Medulla oblongata (tissue), 1 donor: ENCODE results near the gene CADM2.
A peak's percentile ranks its signal among the peaks of the same experiment; 100 is the strongest.

ENCODE experiments used
- DNase-seq: peaks from one replicate; pipeline ENCODE4 v3.0.0-alpha.2; 2015; ENCODE audit errors: extremely low spot score

CADM2 gene

DNA sequence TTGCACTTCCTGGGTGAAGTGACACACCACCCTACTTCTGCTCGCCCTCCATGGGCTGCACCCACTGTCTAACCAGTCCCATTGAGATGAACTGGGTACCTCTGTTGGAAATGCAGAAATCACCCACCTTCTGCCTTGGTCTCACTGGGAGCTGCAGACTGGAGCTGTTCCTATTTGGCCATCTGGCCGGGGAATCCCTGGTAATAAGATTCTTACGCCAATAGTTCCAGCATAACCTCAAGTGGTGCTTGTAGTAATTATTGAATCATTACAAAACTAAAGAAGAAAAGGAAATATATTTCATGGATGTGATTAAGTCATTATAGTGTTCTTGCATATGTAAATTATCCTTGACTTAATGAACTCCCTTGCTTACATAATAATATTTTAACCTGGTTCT, 841.9 kb downstream of the CADM2 start:
- no peak for DNase-seq

DNA sequence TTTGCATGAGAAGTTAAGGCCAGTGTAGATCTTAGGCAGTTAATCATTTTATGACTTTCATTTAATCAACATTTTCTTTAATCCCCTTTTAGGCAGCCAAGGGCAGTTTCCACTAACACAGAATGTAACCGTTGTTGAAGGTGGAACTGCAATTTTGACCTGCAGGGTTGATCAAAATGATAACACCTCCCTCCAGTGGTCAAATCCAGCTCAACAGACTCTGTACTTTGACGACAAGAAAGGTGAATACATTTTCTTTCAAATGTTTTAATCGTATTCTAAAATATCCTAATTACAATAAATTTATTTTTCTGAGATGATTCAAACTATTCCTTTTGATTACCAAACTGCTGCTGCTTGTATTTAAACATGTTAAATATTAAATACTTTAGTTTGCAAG, 843.2 kb downstream of the CADM2 start:
- DNase-seq = peak; percentile 10

DNA sequence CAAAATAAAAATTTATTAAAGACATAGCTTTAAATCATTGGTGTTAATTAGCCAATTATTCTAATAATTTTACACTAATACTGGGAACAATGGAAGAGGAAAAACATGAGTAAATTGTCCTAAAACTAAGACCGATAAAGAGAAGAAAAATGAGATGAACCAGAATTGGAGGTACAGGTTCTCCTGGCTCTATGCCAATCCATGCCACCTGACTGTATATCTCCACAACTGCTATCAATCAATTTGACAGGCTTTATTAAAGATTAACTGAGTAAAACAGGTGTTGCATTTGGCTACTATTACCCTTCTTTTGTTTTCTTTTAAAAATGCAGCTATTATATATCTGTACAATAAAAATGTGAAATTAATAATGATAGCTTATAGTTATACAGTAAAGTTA, 850.0 kb downstream of the CADM2 start:
- DNase-seq = no peak

DNA sequence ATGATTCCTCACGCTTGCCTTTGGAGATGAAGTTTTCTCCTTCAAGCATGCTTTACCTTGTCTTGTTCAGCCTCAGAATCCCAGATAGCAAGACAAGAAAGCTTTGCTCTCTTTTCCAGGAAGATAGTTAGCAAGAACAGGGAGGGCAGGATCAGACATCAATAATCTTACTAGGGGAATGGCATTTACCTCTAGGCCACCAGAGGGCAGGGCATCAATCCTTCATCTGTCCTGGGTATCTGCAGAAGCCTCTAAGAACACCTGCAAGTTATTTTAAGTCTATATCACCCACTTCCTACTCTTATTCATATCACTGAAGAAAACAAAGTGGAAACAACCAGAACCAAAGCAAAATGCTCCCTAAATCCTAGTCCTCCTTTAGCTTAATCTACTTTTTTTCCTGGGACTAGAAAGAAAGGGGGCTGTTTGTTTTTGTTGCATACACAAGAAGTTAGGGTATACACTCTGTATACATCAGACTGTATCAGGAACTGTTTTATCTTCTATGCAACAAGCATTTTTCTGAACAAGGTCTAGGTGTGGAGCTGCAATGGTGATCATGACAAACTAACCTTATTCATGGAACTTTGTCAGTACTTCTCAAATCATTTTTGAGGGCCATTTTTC, 862.5 kb downstream of the CADM2 start:
- peak; percentile 27 for DNase-seq

DNA sequence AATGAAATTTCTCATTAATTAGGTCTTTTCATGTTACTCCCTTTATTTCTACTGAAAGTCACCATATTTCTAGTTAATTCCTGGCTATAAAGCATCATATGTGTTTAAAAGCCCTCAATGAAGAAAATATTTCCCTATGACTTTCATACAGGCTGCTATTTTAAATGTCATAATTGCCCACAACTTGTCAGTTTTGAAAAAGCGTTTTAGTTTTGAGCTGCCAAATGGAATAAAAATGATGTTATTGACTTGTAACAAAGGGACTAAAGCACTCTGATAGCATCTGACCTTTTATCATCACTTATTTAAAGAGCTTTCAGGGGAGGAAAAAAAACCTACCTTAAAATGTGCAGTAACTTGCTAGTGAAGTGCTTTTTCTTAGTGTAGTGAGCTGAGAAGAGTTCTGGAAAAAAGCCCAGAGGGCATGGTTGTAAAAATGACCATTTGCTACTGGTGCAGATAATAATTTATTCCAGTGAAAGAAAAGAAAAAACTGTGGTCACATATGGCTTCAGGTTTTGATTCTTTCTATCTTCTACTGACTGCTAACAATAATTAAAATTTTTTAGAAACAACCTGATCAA, 877.2 kb downstream of the CADM2 start:
- DNase-seq = no peak

DNA sequence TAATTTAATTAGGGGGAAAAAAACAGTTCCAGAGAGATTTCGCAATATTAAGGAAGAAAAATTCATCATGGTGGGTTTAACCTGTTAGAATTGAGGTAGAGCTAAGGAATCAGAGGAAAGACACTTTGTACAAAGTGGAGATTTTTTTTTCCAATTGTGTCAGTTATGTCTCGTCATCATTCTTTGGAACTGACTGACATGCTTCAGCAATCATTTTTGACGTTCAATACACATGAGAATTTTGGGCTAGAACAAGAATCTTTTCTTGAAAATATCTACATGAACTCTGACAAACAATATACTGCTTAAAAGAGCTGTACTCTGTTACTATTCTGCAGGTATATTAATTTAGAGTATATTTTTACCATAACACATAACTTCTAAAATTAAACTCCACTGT, 878.6 kb downstream of the CADM2 start:
- DNase-seq = no peak

DNA sequence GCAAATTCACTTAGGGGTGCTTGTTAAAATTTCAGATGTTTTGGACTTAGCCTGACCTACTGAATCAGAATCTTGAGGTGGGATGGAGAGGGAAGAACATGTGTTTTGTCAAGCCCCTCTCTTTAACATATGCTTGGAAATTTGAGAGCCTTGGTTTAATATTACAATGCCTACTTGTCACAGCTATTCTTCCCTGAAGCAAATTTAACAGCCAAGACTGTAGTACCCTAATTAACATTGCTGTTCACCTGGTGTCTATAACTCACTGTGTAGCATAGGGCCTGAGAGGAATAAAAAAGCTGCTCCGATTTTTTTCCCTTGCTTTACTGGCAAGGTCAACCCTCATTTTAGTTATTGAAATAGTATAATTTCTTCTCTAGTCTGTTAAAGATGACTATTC, 880.1 kb downstream of the CADM2 start:
- DNase-seq = no peak

DNA sequence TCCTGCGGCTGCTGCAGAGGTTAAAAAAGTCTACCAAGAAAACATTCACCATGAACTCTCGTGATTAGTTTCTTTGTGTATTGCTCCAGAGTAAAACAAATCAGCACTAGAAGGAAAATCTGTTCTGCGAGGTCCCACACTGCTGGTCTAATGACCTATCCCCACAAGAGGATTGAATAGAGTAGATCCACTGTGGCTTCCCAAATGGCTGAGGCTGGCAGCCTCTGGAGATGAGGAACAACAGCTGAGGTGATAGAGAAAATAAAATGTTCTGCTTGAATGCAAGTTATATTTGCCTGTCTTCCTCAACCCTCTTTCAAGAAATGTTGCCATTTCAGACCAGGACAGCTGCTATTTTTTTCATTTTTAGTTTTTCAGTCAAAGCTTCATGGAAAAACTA, 883.3 kb downstream of the CADM2 start:
- no peak for DNase-seq

DNA sequence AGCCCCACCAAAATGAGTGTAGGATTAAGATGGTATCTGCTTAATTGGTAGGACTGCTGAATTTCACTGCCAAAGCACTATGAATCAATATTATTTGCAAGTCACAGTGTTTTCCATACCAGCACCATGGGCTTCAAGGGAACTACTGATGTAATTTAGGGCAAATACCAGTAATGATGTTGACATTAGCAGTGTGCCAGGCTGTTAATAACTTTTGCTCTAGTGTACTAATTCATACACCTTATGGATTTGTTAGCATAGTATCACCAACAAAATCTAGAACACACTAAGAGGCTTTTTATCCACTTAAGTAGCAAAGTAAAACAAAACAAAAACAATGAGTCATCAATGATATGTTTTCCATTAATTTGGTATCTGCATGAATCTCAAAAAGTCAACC, 888.2 kb downstream of the CADM2 start:
- DNase-seq = no peak

DNA sequence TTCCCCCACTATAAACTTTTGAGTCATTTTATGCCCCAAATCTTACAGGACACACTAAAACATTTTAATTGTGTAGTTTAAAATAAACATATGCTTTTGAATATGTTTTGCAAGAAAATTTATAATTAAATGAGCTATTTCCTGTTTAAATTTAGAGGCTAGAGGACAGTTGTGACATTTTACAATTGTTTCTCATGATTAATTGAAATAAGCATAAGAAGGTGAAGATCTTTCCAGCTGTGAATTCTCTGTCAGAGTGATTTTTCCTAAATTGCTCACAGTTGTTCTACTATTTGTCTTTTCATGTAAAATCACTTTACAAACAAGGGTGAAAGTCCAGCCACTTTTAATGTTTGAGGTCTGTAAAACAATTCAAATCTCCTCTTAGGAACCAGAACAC, 892.3 kb downstream of the CADM2 start:
- no peak for DNase-seq

DNA sequence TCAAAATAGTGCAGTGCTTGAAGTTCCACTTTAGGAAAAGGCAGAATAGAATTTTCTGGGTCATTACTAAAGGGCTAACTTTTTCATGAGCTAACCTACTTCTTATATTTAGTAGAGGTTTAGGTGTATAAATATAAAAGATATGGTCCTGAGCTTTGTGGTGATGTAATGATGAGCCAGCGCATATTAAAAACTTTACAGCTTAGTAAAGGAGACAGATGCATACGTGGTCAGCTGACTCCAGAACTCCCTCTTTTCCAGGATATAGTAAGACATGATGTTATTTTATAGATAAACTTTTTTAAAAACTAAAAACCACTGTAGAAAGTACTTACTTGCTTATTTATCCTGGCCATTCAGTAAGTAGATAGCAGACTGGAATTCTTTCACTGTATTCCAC, 895.0 kb downstream of the CADM2 start:
- DNase-seq = no peak

DNA sequence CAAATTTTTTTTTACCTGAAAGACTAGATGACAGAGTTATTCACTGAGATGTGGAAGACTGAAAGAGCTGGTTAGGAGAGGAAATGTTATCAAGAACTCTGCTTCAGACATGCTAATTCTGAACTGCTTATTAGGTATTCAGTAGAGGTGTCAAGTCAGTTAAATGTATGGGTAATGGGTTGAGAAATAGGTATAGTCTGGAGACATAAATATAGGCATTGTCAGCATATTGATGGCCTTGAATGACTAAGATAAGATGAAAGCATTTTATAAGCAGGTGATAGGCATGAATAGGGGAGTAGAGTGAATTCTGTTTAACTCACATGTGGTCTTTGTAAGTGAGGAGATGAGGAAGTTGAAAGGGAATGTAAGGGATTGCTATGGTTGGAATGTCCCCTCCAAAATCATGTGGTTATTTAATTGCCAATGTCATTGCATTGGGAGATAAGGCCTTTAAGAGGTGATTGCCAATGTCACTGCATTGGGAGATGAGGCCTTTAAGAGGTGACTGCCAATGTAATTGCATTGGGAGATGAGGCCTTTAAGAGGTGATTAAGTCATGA, 904.2 kb downstream of the CADM2 start:
- no peak for DNase-seq

DNA sequence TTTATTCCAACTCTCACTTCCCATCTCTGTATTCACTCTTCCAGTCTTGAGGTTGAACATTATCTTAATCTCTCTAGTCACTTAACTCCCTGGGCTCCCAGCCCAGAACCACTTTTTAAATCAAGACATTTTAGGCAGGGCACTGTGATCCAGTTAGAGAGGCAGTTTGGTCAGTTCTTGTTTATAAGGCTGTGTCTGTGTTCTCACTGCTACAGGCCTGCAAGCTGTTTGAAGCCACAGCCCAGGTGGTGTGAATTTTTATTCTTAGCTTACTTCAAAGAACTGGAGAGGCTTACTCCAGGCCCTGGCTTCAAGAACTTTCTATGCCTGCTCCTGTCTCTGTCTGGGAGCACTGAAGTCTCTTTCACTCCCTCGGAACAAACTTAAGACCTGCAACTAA, 906.1 kb downstream of the CADM2 start:
- no peak for DNase-seq

DNA sequence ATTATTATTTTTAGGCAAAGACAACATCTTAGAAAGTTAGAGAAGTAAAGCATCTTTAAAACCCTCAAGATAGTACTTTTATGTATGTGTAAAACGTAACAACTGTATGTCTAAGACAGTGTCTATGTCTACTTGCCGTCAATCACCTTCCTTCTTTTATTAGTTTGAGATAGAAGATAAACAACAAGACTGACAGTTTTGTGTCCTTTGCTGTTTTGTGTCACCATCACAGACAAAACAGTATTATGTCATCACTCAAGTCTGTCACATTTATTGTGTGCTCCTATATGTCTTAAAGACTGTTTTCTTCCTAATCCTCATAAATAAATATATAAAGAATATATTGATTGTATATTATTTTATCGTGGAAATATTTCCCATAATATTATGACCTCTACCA, 908.3 kb downstream of the CADM2 start:
- no peak for DNase-seq

DNA sequence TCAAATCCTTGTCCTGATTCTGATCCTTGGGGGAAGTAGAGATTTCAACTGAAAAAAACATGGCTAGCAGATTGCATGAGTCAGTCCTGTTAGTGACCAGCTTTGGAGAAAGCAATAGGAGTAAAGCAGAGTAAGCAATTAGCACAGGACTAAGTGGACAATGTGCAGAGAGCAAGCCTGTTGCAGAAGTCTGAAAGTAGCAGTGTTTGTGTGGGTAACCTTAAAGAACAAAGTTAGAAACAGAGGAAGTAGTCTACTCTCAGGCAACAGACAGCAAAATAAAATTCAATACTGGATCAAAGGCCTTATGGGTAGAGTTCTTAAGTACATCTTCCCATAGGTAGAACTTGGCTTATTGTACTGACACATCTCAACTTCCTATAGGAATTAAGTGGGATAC, 916.8 kb downstream of the CADM2 start:
- DNase-seq = no peak

DNA sequence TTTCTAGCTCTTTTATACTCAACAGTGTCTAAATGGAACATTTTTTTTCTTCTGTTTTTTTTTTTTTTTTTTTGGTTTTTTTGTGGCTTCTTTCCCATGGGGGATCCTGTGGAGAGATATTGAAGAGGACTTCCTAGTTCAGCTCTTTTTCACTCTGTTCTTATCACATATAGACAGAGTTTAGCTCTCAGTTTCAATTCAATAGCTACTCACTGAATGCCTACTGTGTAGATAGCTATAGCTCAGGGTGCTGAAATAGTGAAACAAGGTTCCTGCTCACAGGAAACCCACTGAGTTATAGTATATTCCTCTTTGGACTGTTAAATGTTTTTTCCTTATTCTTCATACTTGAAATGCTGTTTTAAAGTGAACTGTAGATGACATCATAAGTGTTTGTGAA, 918.8 kb downstream of the CADM2 start:
- DNase-seq = no peak

DNA sequence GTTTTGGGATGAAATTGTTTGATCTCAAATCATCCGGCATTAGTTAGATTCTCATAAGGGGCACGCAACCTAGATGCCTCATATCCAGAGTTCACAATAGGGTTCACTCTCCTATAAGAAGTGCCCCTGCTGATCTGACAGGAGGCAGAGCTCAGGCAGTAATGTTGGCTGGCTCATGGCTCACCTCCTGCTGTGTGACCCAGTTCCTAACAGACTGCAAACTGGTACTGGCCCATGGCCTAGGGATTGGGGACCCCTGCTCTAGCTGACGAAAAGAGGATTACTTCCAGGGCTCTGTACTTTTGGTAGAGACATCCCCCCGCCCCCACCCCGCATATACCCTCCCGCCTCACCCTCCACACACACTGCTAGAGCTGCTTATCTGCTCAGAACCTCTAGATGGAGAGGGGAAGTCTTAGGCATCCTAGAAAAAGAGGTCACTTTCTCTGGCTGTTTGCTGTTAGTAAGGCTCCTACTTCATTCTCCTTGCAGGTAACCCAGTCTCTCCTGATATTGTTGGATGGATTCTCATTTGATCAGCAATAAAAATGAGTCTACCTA, 923.1 kb downstream of the CADM2 start:
- DNase-seq = no peak

DNA sequence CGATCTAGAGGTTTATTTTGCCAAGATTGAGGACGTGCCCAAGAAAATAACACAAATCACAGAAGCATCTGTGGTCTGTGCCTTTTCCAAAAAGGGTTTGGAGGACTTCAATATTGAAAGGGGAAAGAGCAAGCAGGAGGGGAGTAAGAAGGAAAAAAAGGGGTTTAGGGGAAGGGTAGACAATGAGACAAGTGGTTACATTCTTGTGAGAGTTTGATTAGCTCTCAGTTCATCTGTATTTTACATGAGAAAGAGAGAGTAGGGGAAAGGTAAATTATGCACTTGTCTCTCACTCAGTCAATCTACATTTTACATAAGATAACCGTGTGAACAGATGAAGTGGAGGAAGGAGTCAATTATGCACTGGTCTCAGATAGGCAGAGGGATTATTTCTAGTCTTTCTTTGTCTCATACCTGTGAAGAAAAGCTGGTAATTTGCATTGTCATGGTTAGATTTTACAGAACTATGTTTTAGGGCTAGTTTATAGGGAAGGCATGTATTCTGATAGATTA, 931.3 kb downstream of the CADM2 start:
- no peak for DNase-seq

DNA sequence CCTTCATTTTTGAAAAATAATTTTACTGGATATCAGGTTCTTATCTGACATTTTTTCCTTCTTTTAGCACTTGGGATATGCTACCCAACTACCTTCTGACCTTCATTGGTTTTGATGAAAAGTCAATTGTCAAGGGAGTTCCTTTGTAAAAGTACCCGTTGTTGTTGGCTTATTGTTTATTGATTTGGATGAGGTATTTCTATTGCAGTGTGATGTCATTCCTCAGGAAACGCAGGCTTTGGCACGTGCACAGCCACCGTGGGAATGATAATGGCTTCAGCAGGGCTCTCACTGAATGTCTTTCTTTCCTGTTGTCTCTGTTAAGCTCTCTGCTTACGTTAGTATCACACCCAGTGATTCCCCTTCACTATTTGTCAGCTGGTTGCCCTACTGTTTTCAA, 944.6 kb downstream of the CADM2 start:
- DNase-seq = no peak

DNA sequence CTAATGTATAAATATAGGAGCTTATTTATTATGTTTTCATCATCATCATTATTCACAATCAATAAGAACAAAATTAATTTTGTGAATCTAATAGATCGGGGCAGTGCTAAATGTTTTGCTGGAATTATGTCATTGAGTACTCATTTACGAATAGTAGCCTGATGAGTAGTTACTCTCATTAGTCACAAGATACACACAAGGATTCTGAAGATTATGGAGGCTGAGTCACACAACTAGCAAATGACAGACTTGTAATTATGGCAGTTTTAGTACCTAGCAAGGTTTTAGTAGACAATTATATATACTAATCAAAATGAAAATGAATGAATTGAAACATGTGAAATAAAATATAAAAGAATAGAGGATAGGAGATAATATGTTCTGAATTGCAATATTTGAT, 954.2 kb downstream of the CADM2 start:
- DNase-seq = no peak

DNA sequence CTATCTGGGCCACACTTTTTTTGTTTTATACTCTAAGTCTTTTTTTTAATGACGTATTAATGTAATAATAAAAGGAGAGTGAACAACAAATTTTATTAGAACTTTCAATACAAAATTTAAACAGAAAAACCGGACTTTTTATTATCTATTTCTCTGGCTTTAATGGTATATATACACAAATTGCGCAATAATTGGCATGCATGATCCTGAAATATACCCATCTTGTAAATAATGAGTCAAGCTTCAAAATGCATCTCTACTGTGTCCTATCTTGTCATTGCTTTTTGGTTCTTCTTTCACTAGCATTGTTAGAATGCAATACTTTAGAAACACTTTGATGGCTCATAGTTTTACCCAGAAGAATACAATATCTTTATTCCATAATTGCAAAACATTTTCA, 963.6 kb downstream of the CADM2 start:
- no peak for DNase-seq

DNA sequence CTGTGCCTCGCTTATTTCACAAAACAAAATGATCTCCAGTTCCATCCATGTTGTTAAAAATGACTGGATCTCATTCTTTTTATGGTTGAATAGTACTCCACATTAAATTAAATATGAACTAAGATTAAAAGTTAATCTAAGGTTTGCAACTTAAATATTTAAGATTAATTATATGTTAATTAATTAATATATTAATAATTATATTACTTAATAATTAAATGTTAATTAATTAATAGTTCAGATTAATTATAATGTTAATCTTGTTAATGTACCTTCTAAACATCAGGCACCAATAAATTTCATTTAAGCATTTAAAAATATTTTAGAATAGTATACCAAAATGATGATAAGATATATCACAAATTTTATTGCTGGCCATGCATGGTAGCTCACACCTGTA, 971.9 kb downstream of the CADM2 start:
- no peak for DNase-seq

DNA sequence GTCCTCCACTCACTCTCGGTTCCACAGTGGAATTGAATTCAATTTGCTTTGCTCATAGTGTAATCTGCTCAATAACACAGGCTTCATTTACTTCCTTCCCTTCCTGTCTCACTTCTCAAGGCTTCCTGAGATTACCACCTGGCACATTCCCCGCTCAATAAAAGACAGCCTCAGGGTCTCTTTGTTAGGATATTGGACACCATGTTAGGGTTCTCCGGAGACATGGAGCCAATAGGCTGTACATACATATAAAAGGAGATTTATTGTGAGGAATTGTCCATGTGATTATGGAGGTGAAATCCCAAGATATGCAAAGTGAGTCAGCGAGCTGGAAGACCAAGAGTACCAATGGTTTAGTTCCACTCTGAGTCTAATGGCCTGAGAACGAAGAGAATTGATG, 974.5 kb downstream of the CADM2 start:
- DNase-seq = no peak
